Spleen (tissue), 11 donors: Measurements from ENCODE around the gene RPUSD4. TPM values are rescaled to one million over a fixed set of nuclear protein-coding genes. Genes with fewer than 3 reads are reported as not detected.
"Not testable (repeated sequence)": the region's sequence is repeated elsewhere in the genome, so short reads cannot be mapped to it uniquely, and the experiment has no call there.

Experiments
- DNase-seq: peaks from one replicate; pipeline ENCODE4 v3.0.0-alpha.2; 2020
- H3K27ac ChIP-seq, 8 donors: fragments of 200-600 bp; sonication (generic) in 7 of 8; 1 replicate in 4 of 8; 2 replicates in 4 of 8; pipeline versions ENCODE4 v1.5.0 to v1.8.0; 2016 to 2021; ENCODE audit warnings: inconsistent platforms in 4 of 8, mild to moderate bottlenecking in 4 of 8, moderate library complexity in 1 of 8
- H3K27me3 ChIP-seq, 7 donors: fragments of 200-600 bp; sonication (generic) in 6 of 7; replicated peaks in 1 of 7; 1 replicate in 4 of 7; 2 replicates in 3 of 7; pipeline versions ENCODE4 v1.5.0 to v1.8.0; 2016 to 2021; ENCODE audit warnings: inconsistent platforms in 3 of 7, mild to moderate bottlenecking in 1 of 7
- H3K36me3 ChIP-seq, 6 donors: fragments of 200-600 bp; sonication (generic) in 5 of 6; 1 replicate in 4 of 6; 2 replicates in 2 of 6; pipeline versions ENCODE4 v1.5.0 to v1.8.0; 2016 to 2021; ENCODE audit warnings: inconsistent platforms in 2 of 6
- H3K4me1 ChIP-seq, 6 donors: fragments of 200-600 bp; sonication (generic) in 5 of 6; 1 replicate in 3 of 6; 2 replicates in 3 of 6; pipeline versions ENCODE4 v1.5.0 to v1.8.0; 2016 to 2021; ENCODE audit warnings: inconsistent platforms in 3 of 6
- H3K4me3 ChIP-seq, 8 donors: fragments of 200-600 bp; sonication (generic) in 7 of 8; 1 replicate in 4 of 8; 2 replicates in 4 of 8; pipeline versions ENCODE4 v1.5.0 to v1.8.0; 2016 to 2021; ENCODE audit warnings: inconsistent platforms in 4 of 8, mild to moderate bottlenecking in 4 of 8, moderate library complexity in 2 of 8
- H3K9me3 ChIP-seq, 8 donors: fragments of 200-600 bp; sonication (generic) in 7 of 8; 1 replicate in 4 of 8; 2 replicates in 4 of 8; pipeline versions ENCODE4 v1.5.0 to v1.8.0; 2016 to 2021; ENCODE audit warnings: inconsistent platforms in 4 of 8
- CTCF ChIP-seq, 11 experiments: fragments of 200-600 bp in 7 of 11; fragments of 450-650 bp in 4 of 11; sonication (generic) in 4 of 11; IDR thresholded peaks in 8 of 11; conservative IDR thresholded peaks in 3 of 11; 1 replicate in 7 of 11; 2 replicates in 4 of 11; pipeline versions ENCODE4 v1.4.0 to v1.8.0; 2016 to 2021; ENCODE audit warnings: antibody characterized with exemption in 11 of 11, inconsistent platforms in 4 of 11, mild to moderate bottlenecking in 1 of 11
- POLR2A ChIP-seq, 3 donors: fragments of 450-650 bp; IDR thresholded peaks; one replicate each; pipeline ENCODE4 v1.5.1; 2017; ENCODE audit warnings: antibody characterized with exemption in 3 of 3, mild to moderate bottlenecking in 1 of 3
- POLR2AphosphoS5 ChIP-seq, 3 donors: sonication (generic); formaldehyde crosslinking; IDR thresholded peaks; one replicate each; pipeline ENCODE4 v1.5.1; 2017; ENCODE audit warnings: antibody characterized with exemption in 3 of 3
- WGBS, 5 donors: extraction: QIAGEN DNeasy Blood & Tissue Kit in 3 of 5; methylation state at CpG; one replicate each; pipeline versions ENCODE4 v1.1.5 to v1.1.7; 2013 to 2018; 5-methylcytosine and 5-hydroxymethylcytosine counted together
- intact Hi-C: fragments of 100-400 bp; cut with DNase I; formaldehyde crosslinking; loops from one replicate; pipeline ENCODE4 v1.15.0; 2023; ENCODE audit warnings: low total_unique reads
- polyA plus RNA-seq, 3 donors: library from polyadenylated mRNA; stranded (reverse); fragments of 200-250 nt; gene quantifications; one replicate each; pipeline ENCODE4 v1.2.1, GENCODE V29; 2013
- total RNA-seq, 7 donors: library from RNA; depleted of rRNA in 3 of 7; stranded (reverse); fragments of >200 nt in 3 of 7; fragmentation: NEBNext Ultra II Directional in 4 of 7; extraction: Animal tissue kit (Norgen Biotek cat#: 25700) in 4 of 7; gene quantifications; one replicate each; pipeline versions ENCODE4 v1.1.0 to v1.2.1, GENCODE V29; 2016 to 2021
- donor health status: healthy with polysubstance abuse.
- donor health status: DM: no; HTN: no; CAD: no; lungs with moderate emphysema.
- donor health status: DM: no; HTN: no; CAD: no.
- donor health status: Bipolar disorder and iron deficiency.
- donor health status: healthy.
- donor health status: DM: no; HTN: no; CAD: no.
- donor health status: DM: yes; HTN: yes; CAD: no.

RPUSD4 gene
- total and polyA plus RNA-seq, 10 donors = 14.5 to 26.7 (median 21.7) TPM

GRCh38 chr11:126256216-126256615 lies 44.8 kb upstream of the RPUSD4 start:
- H3K4me3 ChIP-seq = no peak overlapping the region
- peaks cover 0 to 9% (median 0%) of the 10 kb centered on the region in 6 donors for H3K4me1 ChIP-seq
- no peaks in the 10 kb centered on the region for H3K27me3 ChIP-seq
- WGBS, 5 donors = 88 to 94% (median 93%) methylated on average over 4 of the region's 4 CpGs
- no peak for DNase-seq
- intact Hi-C loops = no loop called here
- peaks cover 0 to 90% (median 28%) of the 10 kb centered on the region in 6 donors for H3K36me3 ChIP-seq
- TF ChIP-seq POLR2AphosphoS5 (IDR thresholded peaks at IDR 0.05) = no peak
- no peaks in the 10 kb centered on the region for H3K9me3 ChIP-seq
- no peak overlapping the region for H3K27ac ChIP-seq

GRCh38 chr11:126255507-126255906 lies 44.1 kb upstream of the RPUSD4 start:
- H3K4me1 ChIP-seq, H3K4me3 ChIP-seq, H3K9me3 ChIP-seq, DNase-seq, intact Hi-C loops, H3K27ac ChIP-seq, H3K27me3 ChIP-seq: not testable (repeated sequence)
- 95 to 99% (median 98%) methylated on average over 5 of the region's 5 CpGs for WGBS, 5 donors
- H3K36me3 ChIP-seq = peaks cover 0 to 90% (median 30%) of the 10 kb centered on the region in 6 donors

GRCh38 chr11:126254819-126255218 lies 43.4 kb upstream of the RPUSD4 start:
- intact Hi-C loops = no loop called here
- WGBS, 5 donors = 67 to 77% (median 74%) methylated on average over 1 of the region's 1 CpG

GRCh38 chr11:126253265-126253664 lies 41.8 kb upstream of the RPUSD4 start:
- intact Hi-C loops = no loop called here
- 84 to 98% (median 98%) methylated on average over 4 of the region's 4 CpGs for WGBS, 5 donors
- no peak for TF ChIP-seq CTCF (IDR thresholded peaks at IDR 0.05 in 8 of 11, conservative IDR thresholded peaks at IDR 0.05 in 3 of 11)
- no peak for TF ChIP-seq POLR2A (IDR thresholded peaks at IDR 0.05)
- no peak for TF ChIP-seq POLR2AphosphoS5 (IDR thresholded peaks at IDR 0.05)

More at GRCh38 chr11:126254819-126255218, 43.4 kb upstream of the RPUSD4 start:
- Histone ChIP-seq H3K36me3 (peaks cover 0 to 90% (median 30%) of the 10 kb centered on the region in 6 donors), H3K9me3 (no peaks in the 10 kb centered on the region), H3K27ac (no peak overlapping the region), H3K27me3 (no peaks in the 10 kb centered on the region), H3K4me1 (no peaks in the 10 kb centered on the region), H3K4me3 (no peak overlapping the region)
- no peak for DNase-seq
- no peak for TF ChIP-seq POLR2A (IDR thresholded peaks at IDR 0.05)
- no peak for TF ChIP-seq POLR2AphosphoS5 (IDR thresholded peaks at IDR 0.05)
- no peak for TF ChIP-seq CTCF (IDR thresholded peaks at IDR 0.05 in 8 of 11, conservative IDR thresholded peaks at IDR 0.05 in 3 of 11)

GRCh38 chr11:126246636-126247035 lies 35.2 kb upstream of the RPUSD4 start:
- Histone ChIP-seq H3K9me3 (no peaks in the 10 kb centered on the region), H3K36me3 (peaks cover 0 to 91% (median 20%) of the 10 kb centered on the region in 6 donors), H3K27ac (peak overlapping the region in 5 of 8 donors; percentile 10 to 41 (median 15)), H3K4me3 (no peak overlapping the region), H3K27me3 (no peaks in the 10 kb centered on the region), H3K4me1 (peaks cover 0 to 12% (median 2%) of the 10 kb centered on the region in 6 donors)
- intact Hi-C loops = no loop called here
- no peak for TF ChIP-seq POLR2A (IDR thresholded peaks at IDR 0.05)
- TF ChIP-seq POLR2AphosphoS5 (IDR thresholded peaks at IDR 0.05) = no peak
- TF ChIP-seq CTCF (IDR thresholded peaks at IDR 0.05 in 8 of 11, conservative IDR thresholded peaks at IDR 0.05 in 3 of 11) = no peak
- 69 to 87% (median 79%) methylated on average over 2 of the region's 2 CpGs for WGBS, 5 donors
- DNase-seq = no peak

More at GRCh38 chr11:126253265-126253664, 41.8 kb upstream of the RPUSD4 start:
- Histone ChIP-seq H3K36me3 (peaks cover 0 to 95% (median 30%) of the 10 kb centered on the region in 6 donors), H3K4me1 (no peaks in the 10 kb centered on the region), H3K4me3 (no peak overlapping the region), H3K27ac (no peak overlapping the region), H3K9me3 (no peaks in the 10 kb centered on the region), H3K27me3 (no peaks in the 10 kb centered on the region)
- DNase-seq = no peak
